SK-N-SH (cell line): ENCODE data around the gene PIEZO2. TPM values are rescaled to one million over a fixed set of nuclear protein-coding genes. Genes with fewer than 3 reads are reported as not detected.

Experiments
- CTCF ChIA-PET: fragments of 300-600, 350-600 bp; formaldehyde crosslinking; extraction: SDS; loops from one replicate; lab custom pipeline; 2021; lab: Yijun Ruan, JAX
- POLR2A ChIA-PET: fragments of 350-600 bp; sonication (Branson Sonifier 250); formaldehyde crosslinking; extraction: SDS; loops from one replicate; lab custom pipeline; 2020; ENCODE audit warnings: antibody characterized with exemption, inconsistent platforms; lab: Yijun Ruan, JAX
- DNase-seq: peaks from one replicate; pipeline ENCODE4 v3.0.0; 2012
- H2AFZ ChIP-seq: fragments of 200-600 bp; sonication (generic); 2 replicates; pipeline ENCODE4 v1.8.1; 2016; ENCODE audit warnings: antibody characterized with exemption, mild to moderate bottlenecking, low read depth
- H3F3A ChIP-seq: fragments of 200-600 bp; sonication (generic); replicated peaks from 2 replicates; pipeline ENCODE3; 2016; ENCODE audit warnings: antibody characterized with exemption, mild to moderate bottlenecking; ENCODE audit not compliant: insufficient read depth
- H3K27ac ChIP-seq, 2 experiments: fragments of 200-500 bp in 1 of 2; fragments of 200-600 bp in 1 of 2; sonication (Bioruptor generic) in 1 of 2; sonication (generic), shearing (Covaris generic) in 1 of 2; 2 replicates each; pipeline versions ENCODE4 v1.5.1 to v1.6.1; 2014 to 2016; ENCODE audit warnings: low read depth in 2 of 2, inconsistent platforms in 1 of 2, low read length in 1 of 2, mild to moderate bottlenecking in 1 of 2, mixed read lengths in 1 of 2
- H3K27me3 ChIP-seq: fragments of 200-600 bp; sonication (generic), shearing (Covaris generic); 2 replicates; pipeline ENCODE4 v1.6.1; 2016; ENCODE audit warnings: mixed run types; ENCODE audit not compliant: insufficient read depth
- H3K36me3 ChIP-seq, 2 experiments: fragments of 200-500 bp in 1 of 2; fragments of 200-600 bp in 1 of 2; sonication (Bioruptor generic) in 1 of 2; sonication (generic) in 1 of 2; replicated peaks in 1 of 2; 2 replicates each; pipeline versions ENCODE3 to v1.5.1; 2014 to 2016; ENCODE audit warnings: low read length in 1 of 2, mild to moderate bottlenecking in 1 of 2; ENCODE audit not compliant: insufficient read depth in 2 of 2, control insufficient read depth in 1 of 2
- H3K4me1 ChIP-seq, 2 experiments: fragments of 200-500 bp in 1 of 2; fragments of 200-600 bp in 1 of 2; sonication (Bioruptor generic) in 1 of 2; sonication (generic), shearing (Covaris generic) in 1 of 2; 2 replicates each; pipeline versions ENCODE4 v1.5.1 to v1.6.1; 2014 to 2016; ENCODE audit warnings: low read depth in 1 of 2, low read length in 1 of 2, mixed run types in 1 of 2; ENCODE audit not compliant: insufficient read depth in 2 of 2, control insufficient read depth in 1 of 2
- H3K4me2 ChIP-seq: fragments of 200-600 bp; sonication (generic), shearing (Covaris generic); 2 replicates; pipeline ENCODE4 v1.6.1; 2017; ENCODE audit warnings: mixed run types
- H3K4me3 ChIP-seq, 2 experiments: fragments of 200-500 bp in 1 of 2; fragments of 200-600 bp in 1 of 2; sonication (Bioruptor generic) in 1 of 2; sonication (generic), shearing (Covaris generic) in 1 of 2; 2 replicates each; pipeline versions ENCODE4 v1.5.1 to v1.8.1; 2014 to 2016; ENCODE audit warnings: low read depth in 2 of 2, inconsistent platforms in 1 of 2, low read length in 1 of 2, mild to moderate bottlenecking in 1 of 2, mixed read lengths in 1 of 2, moderate library complexity in 1 of 2
- H3K79me2 ChIP-seq: fragments of 200-600 bp; sonication (generic); 2 replicates; pipeline ENCODE4 v1.8.1; 2017; ENCODE audit warnings: mild to moderate bottlenecking; ENCODE audit not compliant: insufficient read depth
- H3K9ac ChIP-seq: fragments of 200-600 bp; sonication (generic); 2 replicates; pipeline ENCODE4 v1.6.1; 2017; ENCODE audit warnings: mixed run types
- H3K9me2 ChIP-seq: fragments of 200-600 bp; sonication (generic); 2 replicates; pipeline ENCODE4 v1.6.1; 2017; ENCODE audit warnings: mixed run types
- H3K9me3 ChIP-seq: fragments of 200-600 bp; sonication (generic); 2 replicates; pipeline ENCODE4 v1.6.1; 2017; ENCODE audit warnings: mixed run types, mild to moderate bottlenecking, moderate library complexity
- H4K20me1 ChIP-seq: fragments of 200-600 bp; sonication (generic); 2 replicates; pipeline ENCODE4 v1.6.1; 2017; ENCODE audit warnings: mild to moderate bottlenecking, mixed run types; ENCODE audit not compliant: insufficient read depth
- CTCF ChIP-seq: fragments of 200-600 bp; sonication (generic); IDR thresholded peaks from 2 replicates; pipeline ENCODE4 v1.6.1; 2017; ENCODE audit warnings: antibody characterized with exemption, mild to moderate bottlenecking, moderate library complexity
- FOSL2 ChIP-seq: IDR thresholded peaks from 2 replicates; pipeline ENCODE4 v1.4.0; 2012; ENCODE audit warnings: low read depth, mild to moderate bottlenecking, moderate library complexity, borderline replicate concordance
- GABPA ChIP-seq: IDR thresholded peaks from 2 replicates; pipeline ENCODE4 v1.4.0; 2012; ENCODE audit warnings: low read depth, mild to moderate bottlenecking
- MAX ChIP-seq: IDR thresholded peaks from 2 replicates; pipeline ENCODE4 v1.4.0; 2012; ENCODE audit warnings: low read depth
- MEF2A ChIP-seq: IDR thresholded peaks from 2 replicates; pipeline ENCODE4 v1.4.0; 2012; ENCODE audit warnings: low read depth, borderline replicate concordance
- PBX3 ChIP-seq: IDR thresholded peaks from 2 replicates; pipeline ENCODE4; 2012
- POLR2AphosphoS5 ChIP-seq: IDR thresholded peaks from 2 replicates; pipeline ENCODE4 v1.6.1; 2012; ENCODE audit warnings: low read depth, low read length
- REST ChIP-seq: IDR thresholded peaks from 2 replicates; pipeline ENCODE4 v1.6.1; 2012; ENCODE audit warnings: mild to moderate bottlenecking, low read depth, low read length, moderate library complexity
- RFX5 ChIP-seq: IDR thresholded peaks from 2 replicates; pipeline ENCODE4 v1.6.1; 2012; ENCODE audit warnings: mild to moderate bottlenecking, improper control_type of control experiment, low read length
- RXRA ChIP-seq: IDR thresholded peaks from 2 replicates; pipeline ENCODE4 v1.4.0; 2012; ENCODE audit warnings: low read depth, mild to moderate bottlenecking, borderline replicate concordance
- SIN3A ChIP-seq: IDR thresholded peaks from 2 replicates; pipeline ENCODE4 v1.6.1; 2012; ENCODE audit warnings: low read depth, mild to moderate bottlenecking, low read length, moderate library complexity, borderline replicate concordance
- TCF12 ChIP-seq: IDR thresholded peaks from 2 replicates; pipeline ENCODE4 v1.4.0; 2012
- TEAD4 ChIP-seq: IDR thresholded peaks from 2 replicates; pipeline ENCODE4 v1.4.0; 2012; ENCODE audit warnings: mild to moderate bottlenecking, borderline replicate concordance; ENCODE audit not compliant: insufficient read depth
- USF2 ChIP-seq: fragments of 150-350 bp; IDR thresholded peaks from 2 replicates; pipeline ENCODE4 v1.6.1; 2017; ENCODE audit warnings: antibody characterized with exemption, low read length, low read depth, borderline replicate concordance
- ZBTB33 ChIP-seq: IDR thresholded peaks from 2 replicates; pipeline ENCODE4 v1.4.0; 2012; ENCODE audit warnings: low read depth, borderline replicate concordance
- WGBS: methylation state at CpG from one replicate; pipeline ENCODE4 v1.1.6; 2017; ENCODE audit warnings: low lambda C conversion rate; 5-methylcytosine and 5-hydroxymethylcytosine counted together
- polyA plus RNA-seq, 3 experiments: library from polyadenylated mRNA; depleted of rRNA; stranded (reverse); fragments of >200 nt; gene quantifications; 2 replicates each; pipeline ENCODE4 v1.2.3, GENCODE V29; 2012

The PIEZO2 gene
- polyA plus RNA-seq, 1 of the 3 experiments (the other 2 are of a cell fraction) = not detected

GRCh38 chr18:10951631-10952544 is 197.5 kb downstream of the PIEZO2 start (continued):
- TF ChIP-seq MAX (no peak), FOSL2 (no peak), USF2 (no peak), SIN3A (no peak), CTCF (no peak)
- TF ChIP-seq, all 33 proteins: peak for 0

- Histone ChIP-seq H3K9ac (no peak overlapping the region), H3K79me2 (no peaks in the 10 kb centered on the region), H4K20me1 (no peaks in the 10 kb centered on the region), H3K27me3 (no peaks in the 10 kb centered on the region), H3K9me2 (no peaks in the 10 kb centered on the region), H3K9me3 (peaks cover 6% of the 10 kb centered on the region; the same call in 1 of the 2 replicates), H3K4me2 (no peak overlapping the region), H3K4me1 (no peaks in the 10 kb centered on the region), H2AFZ (no peak overlapping the region), H3F3A (no peaks in the 10 kb centered on the region), H3K4me3 (no peak overlapping the region), H3K27ac (no peak overlapping the region), H3K36me3 (no peaks in the 10 kb centered on the region)
- POLR2A ChIA-PET = no interaction called here
- CTCF ChIA-PET = no interaction called here
- WGBS = 1% methylated on average over 8 of the region's 8 CpGs
- DNase-seq = no peak
- TF ChIP-seq POLR2AphosphoS5 (no peak), TCF12 (no peak), MAX (no peak), REST (no peak), ZBTB33 (no peak), GABPA (no peak), PBX3 (no peak), RFX5 (no peak), TEAD4 (no peak), USF2 (no peak), SIN3A (no peak), RXRA (no peak), MEF2A (no peak)
Measured at GRCh38 chr18:10950876-10951630, 198.3 kb downstream of the PIEZO2 start.
